Stimulated activated CD8-positive, alpha-beta memory T cell treated with anti-CD3 and anti-CD28 coated beads, Interleukin-4, amount 100 ng/mL, for 4 hours (primary cell): ENCODE data around the gene STAB2.
A peak's percentile ranks its signal among the peaks of the same experiment; 100 is the strongest.

Experiments used
- DNase-seq, 2 donors: peaks; one replicate each; pipeline ENCODE4 v3.0.0-alpha.2; 2020; ENCODE audit warnings: low read depth in 2 of 2, low spot score in 1 of 2

The STAB2 gene

DNA sequence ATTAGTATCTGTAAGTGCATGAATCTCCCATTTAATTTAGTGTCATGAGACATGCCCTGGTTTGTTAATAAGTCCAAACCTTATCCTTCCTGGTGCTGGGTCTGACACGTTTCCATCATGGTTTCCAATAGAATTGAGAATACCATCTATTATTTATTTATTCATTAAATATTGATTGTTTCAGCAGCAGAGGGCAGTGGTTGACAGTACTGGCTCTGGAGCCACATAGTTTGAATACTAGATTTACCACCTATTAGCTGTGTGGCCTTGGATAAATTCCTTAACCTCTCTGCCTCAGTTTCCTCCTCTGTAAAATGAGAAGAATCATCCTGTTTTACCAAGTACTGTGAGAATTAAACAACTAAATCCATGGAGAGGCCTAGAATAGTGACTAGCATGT, 941 bp upstream of the STAB2 start:
- DNase-seq: no peak

GRCh38 chr12:103588680-103589079, 1.6 kb downstream of the STAB2 start:
- no peak for DNase-seq

DNA sequence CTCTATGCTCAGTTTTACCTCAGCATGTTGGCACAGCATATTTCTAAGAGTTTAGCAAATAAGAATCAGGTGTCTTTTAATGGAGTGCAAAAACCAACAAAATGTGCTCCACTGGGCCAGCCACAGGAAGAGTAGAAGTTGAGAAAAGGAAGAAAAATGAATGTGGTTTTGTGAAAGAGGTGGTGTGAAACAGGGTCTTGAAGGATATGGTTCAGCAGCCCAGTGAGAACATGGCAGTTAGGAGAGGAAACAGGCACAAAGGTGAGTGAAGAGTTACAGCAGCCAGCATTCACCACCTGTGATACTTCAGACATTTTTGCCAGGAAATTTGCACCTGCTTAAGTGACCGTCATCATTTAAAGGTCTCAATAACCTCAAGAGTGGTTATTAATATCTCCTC, 2.4 kb downstream of the STAB2 start:
- no peak for DNase-seq

GRCh38 chr12:103590271-103590670, 3.2 kb downstream of the STAB2 start:
- DNase-seq: no peak

DNA sequence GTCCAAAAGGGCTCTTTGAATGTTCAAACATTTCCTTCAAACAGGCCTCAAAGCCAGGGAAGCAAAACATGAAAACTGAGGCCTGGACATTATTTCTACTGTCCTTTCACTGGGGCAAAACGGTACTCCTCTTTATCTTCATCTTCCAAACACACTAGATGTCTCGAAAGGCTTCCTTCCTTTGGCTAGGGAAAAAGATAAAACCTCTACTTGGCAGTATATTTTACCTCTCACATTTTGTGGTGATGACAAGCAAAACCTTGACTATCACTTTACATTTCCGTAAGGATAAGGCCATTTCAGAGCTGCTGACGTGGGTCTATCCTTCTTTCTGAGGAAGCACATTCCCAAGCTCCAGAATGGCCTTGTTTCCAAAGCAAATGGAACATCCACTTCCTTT, 9.9 kb downstream of the STAB2 start:
- DNase-seq: no peak

GRCh38 chr12:103599274-103599673, 12.2 kb downstream of the STAB2 start:
- DNase-seq: no peak

DNA sequence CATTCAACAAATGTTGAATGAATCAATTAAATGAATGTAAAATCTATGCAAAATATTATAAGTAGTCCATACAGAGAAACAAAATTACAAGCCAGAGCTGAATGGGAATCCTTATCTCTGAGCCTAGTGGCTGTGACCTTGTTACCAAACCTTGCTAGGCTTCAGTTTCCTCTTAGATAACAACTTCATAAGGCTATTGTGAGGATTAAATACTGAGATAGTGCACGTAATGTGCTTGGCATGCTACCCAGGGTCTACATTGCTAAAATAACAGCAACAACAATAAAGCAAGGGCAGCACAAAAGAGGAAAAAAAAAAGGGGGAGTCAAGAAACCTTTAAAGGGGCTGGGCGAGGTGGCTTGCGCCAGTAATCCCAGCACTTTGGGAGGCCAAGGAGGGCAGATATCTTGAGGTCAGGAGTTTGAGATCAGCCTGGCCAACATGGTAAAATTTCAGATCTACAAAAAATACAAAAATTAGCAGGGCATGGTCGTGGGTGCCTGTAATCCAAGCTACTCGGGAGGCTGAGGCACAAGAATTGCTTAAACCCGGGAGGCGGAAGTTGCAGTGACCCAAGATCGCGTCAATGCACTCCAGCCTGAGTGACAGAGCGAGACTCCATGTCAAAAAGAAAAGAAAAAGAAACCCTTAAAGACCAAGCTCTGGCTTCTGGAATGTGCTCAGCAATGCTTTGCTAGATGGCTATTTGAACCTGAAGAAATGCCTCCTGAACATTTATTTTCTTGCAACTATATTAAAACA, 14.1 kb downstream of the STAB2 start:
- no peak for DNase-seq

- no peak for DNase-seq
These were observed 33.3 kb downstream of the STAB2 start for GRCh38 chr12:103620395-103620794.

DNA sequence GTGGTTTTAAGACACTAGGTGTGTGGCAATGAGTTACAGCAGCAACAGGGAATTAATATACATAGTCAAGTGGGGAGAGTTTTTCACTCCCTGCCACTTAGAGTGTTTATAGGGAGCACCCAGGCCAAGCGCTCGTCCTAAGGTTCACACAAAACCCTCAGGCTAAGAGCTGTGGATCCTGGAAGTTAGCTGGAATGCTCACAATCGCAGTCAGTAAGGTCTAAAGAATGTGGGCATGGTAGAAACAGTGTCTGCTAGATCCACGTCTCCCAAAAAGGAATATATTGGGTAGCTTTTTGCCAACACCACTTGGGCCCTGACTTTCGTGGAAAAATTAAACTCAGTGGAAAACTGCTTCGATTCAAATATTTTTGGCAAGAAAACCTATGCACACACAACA, 36.6 kb downstream of the STAB2 start:
- DNase-seq: no peak

DNA sequence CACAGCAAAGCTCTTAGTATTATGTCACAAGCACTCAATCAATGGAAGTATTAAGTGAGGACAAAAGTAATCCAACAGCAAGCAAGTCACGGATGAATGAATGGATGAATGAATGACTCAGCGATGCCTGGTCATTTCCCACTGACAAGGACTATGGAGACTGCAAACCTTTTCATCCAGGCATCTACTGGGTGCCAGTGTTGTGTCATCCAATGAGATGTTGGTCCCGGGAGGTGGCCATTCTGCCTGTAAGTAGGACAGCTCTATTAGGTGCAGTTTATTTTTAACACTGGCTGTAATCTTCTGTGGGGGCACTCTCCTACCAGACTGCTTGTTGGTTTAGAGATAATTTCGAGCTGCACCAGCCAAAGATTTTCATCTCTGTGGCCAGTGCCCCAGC, 39.4 kb downstream of the STAB2 start:
- DNase-seq: no peak

GRCh38 chr12:103627189-103627855, 40.2 kb downstream of the STAB2 start:
- no peak for DNase-seq

DNA sequence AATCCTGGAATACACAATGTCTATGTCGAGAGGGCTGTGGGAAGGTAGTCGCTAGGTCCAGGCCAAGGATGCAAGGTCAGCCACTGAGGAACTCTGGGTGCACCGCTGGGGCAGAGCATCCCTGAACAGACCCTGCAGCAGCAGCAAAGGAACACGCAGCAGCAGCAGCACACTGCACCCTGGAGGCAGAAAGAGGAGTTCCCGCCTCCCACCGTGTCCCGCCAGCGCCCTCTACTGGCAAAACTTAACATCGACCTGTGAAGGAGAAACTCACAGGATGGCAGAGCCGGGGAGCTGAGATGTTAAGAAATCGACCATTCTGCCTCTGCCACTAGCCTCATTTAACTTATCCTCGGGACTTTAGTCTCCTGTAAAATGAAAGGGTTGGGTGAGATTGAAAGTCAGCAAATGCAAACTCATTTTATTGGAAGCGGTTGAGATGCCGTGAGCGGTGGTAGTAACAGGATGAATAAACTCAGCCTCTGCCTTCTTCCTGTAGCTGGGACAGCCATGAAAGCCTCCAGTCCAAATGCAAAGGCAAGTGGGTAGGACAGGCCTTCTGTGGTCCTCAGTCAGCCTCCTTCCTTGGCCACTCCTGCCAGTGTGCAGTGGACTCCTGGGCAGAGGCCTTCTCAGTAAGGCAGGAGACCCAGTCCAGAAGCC, 45.6 kb downstream of the STAB2 start:
- DNase-seq: peak in 1 of 2 donors; percentile 3

GRCh38 chr12:103634732-103635131, 47.7 kb downstream of the STAB2 start:
- no peak for DNase-seq

DNA sequence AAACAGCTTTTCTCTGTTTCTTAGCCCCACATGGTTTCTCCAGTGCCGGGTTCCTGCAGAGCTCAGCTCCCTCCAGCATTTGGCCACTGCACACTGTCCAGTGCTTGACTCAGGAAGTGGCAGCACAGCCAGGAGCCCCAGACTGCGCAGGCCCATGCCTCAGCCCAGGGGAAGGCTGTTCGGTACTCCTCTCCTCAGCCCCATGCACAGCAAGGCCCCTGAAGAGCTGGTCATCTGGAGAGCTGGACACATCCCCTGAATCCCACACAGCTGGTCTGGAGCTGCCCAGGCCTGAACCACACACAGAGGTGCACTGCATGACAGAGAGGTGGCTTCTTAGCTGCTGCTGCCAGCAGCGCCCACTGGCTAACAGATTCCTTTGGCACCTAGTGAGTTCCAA, 48.3 kb downstream of the STAB2 start:
- DNase-seq: no peak

DNA sequence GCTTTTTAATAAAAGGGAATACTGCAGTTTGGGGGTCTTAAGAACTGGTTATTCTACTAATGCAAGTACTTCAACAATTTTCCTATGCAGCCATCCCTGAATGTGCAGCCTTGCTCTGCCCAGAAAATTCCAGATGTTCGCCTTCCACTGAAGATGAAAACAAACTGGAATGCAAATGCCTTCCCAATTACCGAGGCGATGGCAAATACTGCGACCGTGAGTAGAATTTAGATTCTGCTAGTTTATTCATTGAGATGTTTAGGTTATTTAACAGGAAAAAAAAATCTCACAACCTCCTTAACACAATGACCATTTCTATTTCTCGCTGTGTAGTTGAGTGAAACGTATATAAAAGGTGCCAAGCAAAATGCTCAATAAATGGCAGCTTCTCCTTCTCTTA, 49.9 kb downstream of the STAB2 start:
- no peak for DNase-seq

DNA sequence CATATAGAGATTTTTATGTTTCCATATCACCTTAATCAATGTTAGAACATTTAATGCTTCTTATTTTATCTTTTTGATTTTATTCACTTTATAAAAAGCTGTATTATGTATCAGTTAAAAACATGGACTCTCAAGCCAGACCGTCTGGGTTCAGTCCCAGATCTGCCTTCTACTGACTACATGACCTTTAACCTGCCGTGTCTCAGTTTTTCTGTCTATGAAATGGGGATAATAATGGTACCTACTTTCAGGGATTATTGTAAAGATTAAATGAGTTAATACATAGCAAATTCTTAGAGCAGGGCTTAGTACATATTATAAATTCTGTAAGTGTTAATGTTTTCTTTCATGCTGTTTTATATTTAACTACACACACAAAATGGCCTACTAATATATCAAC, 50.4 kb downstream of the STAB2 start:
- no peak for DNase-seq

- DNase-seq: no peak
These were observed 52.9 kb downstream of the STAB2 start for GRCh38 chr12:103639983-103640382.

DNA sequence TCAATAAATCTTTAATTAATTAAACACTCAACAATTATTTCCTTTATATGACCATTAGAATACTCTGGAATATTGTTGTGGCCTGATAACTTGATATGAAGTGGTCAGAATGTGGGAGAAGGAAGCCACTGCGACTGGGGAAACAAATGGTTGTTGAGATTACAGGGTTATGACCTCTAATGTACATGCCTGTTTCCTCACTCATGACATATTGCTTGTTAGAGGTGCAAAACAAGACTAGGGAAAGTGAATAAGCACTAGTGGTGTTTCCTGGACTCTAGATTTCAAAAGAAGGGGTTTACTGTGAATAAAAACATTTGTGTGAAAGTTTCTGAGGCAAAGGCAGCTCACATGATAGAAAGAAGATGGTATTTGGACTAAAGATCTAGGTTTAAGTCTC, 53.3 kb downstream of the STAB2 start:
- no peak for DNase-seq

DNA sequence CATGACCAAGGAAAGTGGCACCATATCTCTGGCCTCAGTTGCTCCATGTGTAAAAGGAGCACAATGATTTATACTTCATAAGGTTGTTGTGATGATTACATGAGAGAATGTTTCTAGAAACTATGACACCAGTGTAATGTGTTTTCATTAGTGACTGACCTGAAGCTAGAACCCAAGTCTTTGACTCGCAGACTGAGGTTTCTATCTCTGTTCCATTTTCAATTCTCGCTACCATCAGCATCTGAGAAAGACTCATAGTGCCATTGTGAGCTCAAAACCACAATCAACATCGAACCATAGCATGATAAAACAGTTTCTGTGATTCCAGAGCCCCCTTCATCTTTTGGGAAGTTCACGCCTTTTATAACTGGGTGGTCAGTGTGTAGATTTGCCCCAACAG, 53.8 kb downstream of the STAB2 start:
- DNase-seq: no peak

- DNase-seq: no peak
These were observed 55.3 kb downstream of the STAB2 start for GRCh38 chr12:103642240-103642864.

DNA sequence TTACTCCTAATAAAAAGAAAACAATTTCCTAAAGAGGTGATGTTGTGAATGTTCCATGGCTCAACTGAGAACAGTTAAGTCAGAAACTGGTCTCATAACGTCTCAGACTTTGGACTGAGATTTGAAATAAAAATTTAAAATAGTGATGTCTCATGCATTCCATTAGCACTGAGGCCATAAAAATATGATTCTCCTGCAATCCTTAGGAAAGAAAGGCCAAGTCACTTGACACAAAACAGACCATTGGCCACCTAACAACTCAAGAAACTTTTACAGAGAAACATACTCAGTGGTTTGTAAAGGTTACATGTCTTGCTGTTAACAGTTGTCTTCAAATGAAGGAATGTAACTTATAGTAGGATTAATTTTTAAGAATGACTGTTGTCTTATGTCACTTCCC, 58.1 kb downstream of the STAB2 start:
- DNase-seq: no peak

- DNase-seq: no peak
These were observed 60.2 kb downstream of the STAB2 start for GRCh38 chr12:103647267-103647666.
